Activated CD8-positive, alpha-beta memory T cell treated with anti-CD3 and anti-CD28 coated beads for 24 hours (primary cell): ENCODE results near the gene EAF1.
"Not testable (repeated sequence)": the region's sequence is repeated elsewhere in the genome, so short reads cannot be mapped to it uniquely, and the experiment has no call there.

Source experiments
- DNase-seq: peaks from one replicate; pipeline ENCODE4 v3.0.0-alpha.2; 2020

EAF1 gene

GRCh38 chr3:15453501-15453900 is 26.1 kb downstream of the EAF1 start:
- DNase-seq: peak; percentile 4

- DNase-seq: peak; percentile 40
Measured at GRCh38 chr3:15453991-15454625, 26.7 kb downstream of the EAF1 start.

- peak; percentile 24 for DNase-seq
Measured at GRCh38 chr3:15454965-15455364, 27.6 kb downstream of the EAF1 start.

GRCh38 chr3:15455756-15456155 is 28.4 kb downstream of the EAF1 start:
- peak; percentile 45 for DNase-seq

GRCh38 chr3:15456321-15456720 is 28.9 kb downstream of the EAF1 start:
- DNase-seq: no peak

GRCh38 chr3:15456915-15457314 is 29.5 kb downstream of the EAF1 start:
- DNase-seq: peak; percentile 7

GRCh38 chr3:15458212-15458780 is 30.9 kb downstream of the EAF1 start:
- peak; percentile 38 for DNase-seq

- DNase-seq: peak; percentile 51
Measured at GRCh38 chr3:15460891-15461531, 33.6 kb downstream of the EAF1 start.

GRCh38 chr3:15462451-15462850 is 35.1 kb downstream of the EAF1 start:
- peak; percentile 57 for DNase-seq

- DNase-seq: no peak
Measured at GRCh38 chr3:15465876-15466585, 38.6 kb downstream of the EAF1 start.

- DNase-seq: no peak
Measured at GRCh38 chr3:15467227-15468181, 40.1 kb downstream of the EAF1 start.

GRCh38 chr3:15470261-15470660 is 42.9 kb downstream of the EAF1 start:
- DNase-seq: no peak

GRCh38 chr3:15470849-15471248 is 43.5 kb downstream of the EAF1 start:
- no peak for DNase-seq

- no peak for DNase-seq
Measured at GRCh38 chr3:15471861-15472260, 44.5 kb downstream of the EAF1 start.

GRCh38 chr3:15475161-15475560 is 47.8 kb downstream of the EAF1 start:
- no peak for DNase-seq

GRCh38 chr3:15476378-15476777 is 49.0 kb downstream of the EAF1 start:
- no peak for DNase-seq

GRCh38 chr3:15477951-15478639 is 50.7 kb downstream of the EAF1 start:
- DNase-seq: no peak

- no peak for DNase-seq
Measured at GRCh38 chr3:15478640-15478979, 51.2 kb downstream of the EAF1 start.

- DNase-seq: no peak
Measured at GRCh38 chr3:15479400-15480224, 52.2 kb downstream of the EAF1 start.

- DNase-seq: not testable (repeated sequence)
Measured at GRCh38 chr3:15484551-15484950, 57.2 kb downstream of the EAF1 start.

- no peak for DNase-seq
Measured at GRCh38 chr3:15486020-15486419, 58.6 kb downstream of the EAF1 start.
